Measurements from ENCODE around the gene TMEM139.

DNA sequence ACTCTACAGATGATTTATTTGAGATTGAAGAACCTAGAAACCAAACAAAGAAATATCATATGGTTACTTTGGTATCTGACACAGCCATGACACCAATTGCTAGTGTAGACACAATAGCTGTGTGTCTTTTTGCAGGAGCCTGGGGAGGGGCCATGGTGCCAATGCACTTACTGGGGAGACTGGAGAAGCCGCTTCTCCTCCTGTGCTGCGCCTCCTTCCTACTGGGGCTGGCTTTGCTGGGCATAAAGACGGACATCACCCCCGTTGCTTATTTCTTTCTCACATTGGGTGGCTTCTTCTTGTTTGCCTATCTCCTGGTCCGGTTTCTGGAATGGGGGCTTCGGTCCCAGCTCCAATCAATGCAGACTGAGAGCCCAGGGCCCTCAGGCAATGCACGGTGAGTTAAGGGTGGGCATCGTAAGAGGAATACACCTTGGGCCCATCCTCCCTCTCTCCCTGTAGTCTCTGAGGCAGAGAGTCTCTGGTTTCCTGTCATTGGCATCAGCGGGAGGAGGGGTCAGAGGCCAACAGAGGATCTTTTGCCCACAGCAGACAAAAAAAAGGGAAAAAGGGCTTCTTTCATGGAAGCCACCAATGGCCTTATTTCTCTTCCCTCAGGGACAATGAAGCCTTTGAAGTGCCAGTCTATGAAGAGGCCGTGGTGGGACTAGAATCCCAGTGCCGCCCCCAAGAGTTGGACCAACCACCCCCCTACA, 1.2 kb downstream of the TMEM139 start:
- TF ChIP-seq, protein P1, sequence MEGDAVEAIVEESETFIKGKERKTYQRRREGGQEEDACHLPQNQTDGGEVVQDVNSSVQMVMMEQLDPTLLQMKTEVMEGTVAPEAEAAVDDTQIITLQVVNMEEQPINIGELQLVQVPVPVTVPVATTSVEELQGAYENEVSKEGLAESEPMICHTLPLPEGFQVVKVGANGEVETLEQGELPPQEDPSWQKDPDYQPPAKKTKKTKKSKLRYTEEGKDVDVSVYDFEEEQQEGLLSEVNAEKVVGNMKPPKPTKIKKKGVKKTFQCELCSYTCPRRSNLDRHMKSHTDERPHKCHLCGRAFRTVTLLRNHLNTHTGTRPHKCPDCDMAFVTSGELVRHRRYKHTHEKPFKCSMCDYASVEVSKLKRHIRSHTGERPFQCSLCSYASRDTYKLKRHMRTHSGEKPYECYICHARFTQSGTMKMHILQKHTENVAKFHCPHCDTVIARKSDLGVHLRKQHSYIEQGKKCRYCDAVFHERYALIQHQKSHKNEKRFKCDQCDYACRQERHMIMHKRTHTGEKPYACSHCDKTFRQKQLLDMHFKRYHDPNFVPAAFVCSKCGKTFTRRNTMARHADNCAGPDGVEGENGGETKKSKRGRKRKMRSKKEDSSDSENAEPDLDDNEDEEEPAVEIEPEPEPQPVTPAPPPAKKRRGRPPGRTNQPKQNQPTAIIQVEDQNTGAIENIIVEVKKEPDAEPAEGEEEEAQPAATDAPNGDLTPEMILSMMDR (IDR thresholded peaks at IDR 0.05; ENCODE audit: poor library complexity) = no peak
- no peak for TF ChIP-seq EZH2phosphoT487 (IDR thresholded peaks at IDR 0.05; ENCODE audit: low read depth, severe bottlenecking, unreplicated experiment)
